GM19239 (cell line): ENCODE measurements around the gene WDFY1.

Experiments used
- DNase-seq: peaks from one replicate; pipeline ENCODE4 v3.0.0; 2011; ENCODE audit warnings: low spot score; ENCODE audit not compliant: insufficient read length
- FAIRE-seq: peaks from 2 replicates; lab custom pipeline; 2011; peaks lifted over from hg19 to GRCh38; lab: Jason Lieb, UNC

The WDFY1 gene

GRCh38 chr2:223826995-223827394 lies 118.1 kb downstream of the WDFY1 start:
- no peak for DNase-seq

More at GRCh38 chr2:223826995-223827394, 118.1 kb downstream of the WDFY1 start:
- no peak for FAIRE-seq
